HG02759 (cell line): ENCODE data around the gene PDPK1.
A peak's percentile ranks its signal among the peaks of the same experiment; 100 is the strongest.

ENCODE experiments used
- ATAC-seq: cut with Tn5 transposase; IDR thresholded peaks from one replicate; pipeline ENCODE4 v1.9.1; 2021; ENCODE audit warnings: mild to moderate bottlenecking, moderate library complexity; ENCODE audit not compliant: unreplicated experiment

PDPK1 gene

GRCh38 chr16:2507052-2507659 is 30.7 kb upstream of the PDPK1 start:
- ATAC-seq: peak; percentile 56

- ATAC-seq: peak; percentile 17
Observed at GRCh38 chr16:2507665-2508064, 30.2 kb upstream of the PDPK1 start.

DNA sequence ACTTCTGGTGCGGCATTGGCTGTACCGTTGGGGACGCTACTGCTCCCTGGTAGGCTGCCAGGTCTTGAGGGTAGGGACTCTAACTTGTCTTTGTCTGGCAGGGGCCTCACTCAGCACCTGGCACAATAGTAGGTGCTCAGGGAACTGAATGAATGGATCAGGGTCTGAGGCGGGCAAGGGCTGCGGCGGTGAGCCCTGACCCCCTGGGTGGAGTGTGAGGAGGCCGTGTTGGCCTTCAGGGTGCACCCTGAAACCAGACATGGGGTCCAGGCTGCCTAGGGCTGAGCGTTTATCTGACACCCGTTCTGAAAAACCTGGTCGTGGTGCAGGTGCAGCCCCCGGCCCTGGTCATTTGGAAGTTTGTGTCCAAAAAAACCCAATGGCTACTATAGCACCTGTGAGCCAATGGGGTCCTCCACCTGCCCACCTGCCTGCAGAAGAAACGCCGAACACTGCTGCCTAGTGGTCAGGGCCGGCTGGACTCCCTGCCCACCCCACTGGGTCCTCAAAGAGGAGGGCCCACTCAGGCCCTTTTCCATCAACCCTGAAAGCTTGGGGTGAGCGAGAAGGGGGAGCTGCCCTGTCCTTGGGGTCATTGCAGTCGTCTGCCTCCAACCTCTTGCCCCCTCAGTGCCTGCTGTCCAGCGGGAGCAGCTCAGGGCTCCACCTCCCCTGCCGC is 29.0 kb upstream of the PDPK1 start:
- ATAC-seq: no peak

- no peak for ATAC-seq
Observed at GRCh38 chr16:2511128-2511800, 26.6 kb upstream of the PDPK1 start.

GRCh38 chr16:2511996-2512734 is 25.7 kb upstream of the PDPK1 start:
- ATAC-seq: no peak

DNA sequence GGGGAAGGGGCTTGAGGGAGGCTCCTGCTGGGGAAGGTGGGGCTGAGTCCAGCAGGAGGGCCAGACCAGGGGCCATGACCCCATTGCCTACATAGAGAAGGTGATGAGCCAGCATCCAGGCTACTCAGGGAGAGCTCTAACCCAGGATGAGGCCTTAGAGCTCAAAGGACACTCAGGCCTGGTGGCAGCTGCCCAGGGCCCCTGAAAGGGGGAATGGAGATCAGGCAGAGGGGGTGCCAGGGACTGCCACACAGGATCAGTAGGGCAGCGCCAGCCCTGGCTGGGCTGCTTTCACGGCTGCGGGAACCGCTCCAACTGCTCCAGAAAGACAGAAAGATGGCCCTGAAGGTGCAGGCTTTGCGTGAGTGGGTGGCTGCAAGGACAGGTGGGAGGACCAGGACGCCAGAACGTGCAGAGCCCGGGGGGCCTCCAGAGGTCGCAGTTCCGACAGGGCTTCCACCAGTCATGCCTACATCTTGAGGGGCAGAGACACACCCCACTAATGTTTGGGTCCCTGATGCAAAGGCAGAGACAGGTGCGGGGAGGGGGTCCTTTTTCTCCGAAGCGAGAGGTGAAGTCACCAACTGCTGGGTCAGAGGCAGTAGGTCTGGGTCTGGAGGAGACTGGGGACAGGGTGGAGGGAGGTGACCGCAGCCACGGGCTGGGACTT is 25.0 kb upstream of the PDPK1 start:
- ATAC-seq: no peak

GRCh38 chr16:2513405-2514332 is 24.2 kb upstream of the PDPK1 start, which contains the start of gene ATP6V0C:
Gene ATP6V0C, plus strand, starts transcription at chr16:2513952. Its CDS starts 152 bp downstream, at chr16:2514104.
- ATAC-seq: peak; percentile 75

DNA sequence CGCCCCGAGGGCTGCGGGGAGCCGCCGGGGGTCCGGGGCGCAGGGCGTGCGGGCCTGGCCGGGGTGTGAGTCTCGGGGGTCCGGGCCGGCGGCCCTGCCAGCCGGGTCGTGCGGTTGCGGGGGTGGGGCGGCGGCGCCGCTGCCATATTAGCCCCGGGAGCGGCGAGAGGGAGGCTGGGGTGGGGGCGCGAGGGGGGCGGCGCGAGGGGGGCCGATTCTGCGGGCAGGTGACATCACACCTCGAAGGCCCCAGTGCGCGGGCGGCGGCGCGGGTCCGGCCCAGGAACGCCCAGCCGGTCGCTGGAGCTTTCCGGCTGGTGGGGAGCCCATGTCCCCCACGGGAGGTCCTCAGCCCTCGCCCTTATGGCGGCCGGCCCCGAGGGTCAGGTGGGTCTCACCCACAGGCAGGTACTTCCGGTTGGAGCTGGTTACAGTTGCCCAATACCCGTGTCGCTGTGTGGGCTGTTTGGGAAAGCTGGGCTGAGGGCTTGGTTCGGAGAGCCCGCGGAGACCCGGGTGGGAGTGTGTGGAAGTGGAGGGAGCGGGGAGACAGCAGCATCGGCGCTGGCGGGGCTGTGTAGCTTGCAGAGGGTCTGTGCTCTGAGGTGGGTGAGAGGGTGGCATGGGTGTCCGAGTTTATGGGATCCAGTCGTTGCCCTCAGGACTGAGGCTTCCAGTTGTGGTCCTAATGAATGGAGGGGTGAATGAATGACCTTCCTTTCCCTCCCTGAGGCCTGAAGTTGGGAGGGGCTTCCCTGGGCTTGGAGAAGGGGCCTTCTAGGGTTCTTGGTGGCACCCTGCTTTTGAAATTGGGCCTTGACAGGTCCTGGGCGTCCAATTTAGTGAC is 23.3 kb upstream of the PDPK1 start:
- ATAC-seq: no peak

- no peak for ATAC-seq
Observed at GRCh38 chr16:2515180-2515851, 22.5 kb upstream of the PDPK1 start.

GRCh38 chr16:2516391-2517240 is 21.2 kb upstream of the PDPK1 start:
- ATAC-seq: no peak

GRCh38 chr16:2517954-2518605 is 19.7 kb upstream of the PDPK1 start:
- ATAC-seq: no peak

DNA sequence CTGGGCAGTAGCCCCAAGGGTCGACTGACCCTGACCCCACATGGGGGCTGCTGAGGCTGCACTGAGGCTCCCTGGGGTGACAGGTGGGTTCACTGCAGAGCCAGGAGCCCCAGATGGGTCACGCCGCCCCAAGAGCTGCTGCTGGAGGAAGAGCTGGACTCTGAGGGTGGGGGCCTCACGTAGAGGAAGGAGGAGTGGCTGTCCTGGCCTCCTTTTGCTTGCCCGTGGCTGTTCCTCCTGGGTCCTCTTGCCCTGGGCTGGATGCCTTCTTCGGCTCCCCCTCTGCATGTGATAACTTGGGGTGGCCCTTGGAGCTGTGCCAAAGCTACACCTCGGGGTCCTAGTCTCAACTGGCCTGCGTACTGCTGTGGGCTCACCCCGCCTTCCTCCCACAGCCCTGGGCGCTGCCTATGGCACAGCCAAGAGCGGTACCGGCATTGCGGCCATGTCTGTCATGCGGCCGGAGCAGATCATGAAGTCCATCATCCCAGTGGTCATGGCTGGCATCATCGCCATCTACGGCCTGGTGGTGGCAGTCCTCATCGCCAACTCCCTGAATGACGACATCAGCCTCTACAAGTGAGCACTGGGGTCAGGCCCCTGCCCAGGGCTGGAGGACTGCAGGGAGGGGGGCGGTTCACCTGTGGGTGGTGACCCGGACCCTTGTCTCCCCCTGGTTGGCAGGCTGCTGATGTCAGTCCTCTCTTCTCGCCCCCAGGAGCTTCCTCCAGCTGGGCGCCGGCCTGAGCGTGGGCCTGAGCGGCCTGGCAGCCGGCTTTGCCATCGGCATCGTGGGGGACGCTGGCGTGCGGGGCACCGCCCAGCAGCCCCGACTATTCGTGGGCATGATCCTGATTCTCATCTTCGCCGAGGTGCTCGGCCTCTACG is 18.8 kb upstream of the PDPK1 start:
- ATAC-seq: no peak

GRCh38 chr16:2519711-2520080 is 18.1 kb upstream of the PDPK1 start:
- no peak for ATAC-seq

GRCh38 chr16:2520097-2520783 is 17.6 kb upstream of the PDPK1 start, which contains the start of gene AMDHD2:
Gene AMDHD2, plus strand, starts transcription at chr16:2520371. Its CDS starts 88 bp downstream, at chr16:2520459.
- peak; percentile 67 for ATAC-seq

DNA sequence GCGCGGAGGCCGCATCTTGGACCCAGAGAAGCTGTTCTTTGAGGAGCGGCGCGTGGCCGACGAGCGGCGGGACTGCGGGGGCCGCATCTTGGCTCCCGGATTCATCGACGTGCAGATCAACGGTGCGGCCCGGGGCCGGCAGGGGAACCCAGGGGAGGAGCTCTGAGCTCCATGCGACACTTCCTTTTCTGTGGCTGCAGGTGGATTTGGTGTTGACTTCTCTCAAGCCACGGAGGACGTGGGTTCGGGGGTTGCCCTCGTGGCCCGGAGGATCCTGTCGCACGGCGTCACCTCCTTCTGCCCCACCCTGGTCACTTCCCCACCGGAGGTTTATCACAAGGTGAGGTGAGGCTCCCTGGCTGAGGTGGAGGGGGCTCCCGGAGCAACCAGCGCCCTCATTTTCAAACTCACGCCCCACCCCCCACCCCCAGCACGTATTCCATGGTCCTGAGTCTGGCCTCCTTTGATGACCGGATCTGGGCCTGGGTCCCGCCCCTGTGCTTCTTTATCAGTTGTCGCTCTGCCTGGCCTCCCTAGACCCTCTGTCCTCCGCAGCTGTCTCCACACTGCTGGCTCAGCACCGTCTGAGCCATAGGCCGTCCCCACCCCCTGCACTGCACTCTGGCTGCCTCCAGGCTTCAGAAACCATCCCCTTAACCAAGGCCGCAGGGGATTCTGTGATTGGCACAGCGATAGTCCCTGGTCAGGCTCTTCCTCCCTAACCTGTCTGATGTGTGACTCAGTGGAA is 16.9 kb upstream of the PDPK1 start:
- peak; percentile 32 for ATAC-seq
